ENCODE measurements around the gene AMFR. TPM values are rescaled to one million over a fixed set of nuclear protein-coding genes. Genes with fewer than 3 reads are reported as not detected.

AMFR gene
- total and polyA plus RNA-seq, 2 of the 13 experiments (the other 11 are each of a cell fraction or from before 2014, with no cell fraction given): 52.9 to 108 TPM

DNA sequence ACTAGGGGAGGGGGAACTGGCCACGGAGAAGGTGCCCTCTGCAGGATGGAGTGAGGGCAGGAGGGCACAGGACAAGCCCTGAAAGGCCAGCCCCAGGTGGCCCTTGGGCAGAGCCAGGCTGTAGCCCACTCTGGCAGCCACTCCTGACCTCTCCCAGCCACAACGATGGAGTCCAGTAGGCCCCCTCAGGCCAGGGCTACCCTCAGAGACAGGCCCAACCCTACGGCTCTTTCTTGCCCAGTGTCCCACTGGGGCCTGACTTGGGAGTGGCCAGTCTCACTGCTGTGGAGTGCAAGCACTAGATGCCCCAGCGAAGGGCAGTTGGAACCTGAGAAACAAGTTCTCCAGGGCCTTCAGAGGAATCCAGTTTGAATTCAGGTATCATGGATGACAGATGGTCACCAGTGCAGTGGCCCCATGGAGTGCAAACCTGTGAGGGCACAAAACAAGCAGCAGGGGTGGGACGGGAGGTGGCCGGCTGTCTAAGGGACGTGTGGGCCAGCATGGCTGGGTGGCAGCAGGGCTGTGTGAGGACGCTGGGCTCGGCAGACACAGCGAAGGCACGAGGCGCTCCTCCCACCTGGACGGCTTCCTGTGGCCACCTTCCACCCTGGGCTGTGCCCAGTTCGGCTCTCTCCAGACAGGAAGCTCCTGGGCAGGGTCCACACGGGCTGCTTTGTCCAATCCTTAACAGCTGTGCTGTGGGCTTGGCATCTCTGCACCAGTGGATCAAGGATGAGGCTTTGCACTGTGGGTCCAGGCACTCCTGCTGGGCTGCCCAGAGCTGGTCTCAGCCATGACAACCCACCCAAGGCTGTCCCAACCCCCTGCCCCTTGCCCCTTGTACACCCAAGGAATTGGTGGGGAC lies 72.1 kb downstream of the AMFR start:
- intact Hi-C loops (cut with micrococcal nuclease; ENCODE audit: unreplicated experiment): no loop called here
- no peak for ATAC-seq

More for the DNA sequence above, 72.1 kb downstream of the AMFR start:
- Histone ChIP-seq H3K4me1 (ENCODE audit: insufficient read depth, low read length) (peaks cover 28% of the 10 kb centered on the region), H3K27ac (ENCODE audit: extremely low read length, insufficient read depth, low read length) (no peak overlapping the region), H3K9ac (ENCODE audit: insufficient read depth, low read depth, low read length) (no peak overlapping the region), H3K79me2 (ENCODE audit: insufficient read depth, low read length) (no peaks in the 10 kb centered on the region), H3K4me3 (replicated peaks in 1 of 3; ENCODE audit: insufficient read depth in 1 of 3, low read depth in 2 of 3, low read length in 3 of 3) (no peak overlapping the region), H2AFZ (ENCODE audit: low read length) (no peak overlapping the region), H4K20me1 (ENCODE audit: insufficient read depth, low read length) (no peaks in the 10 kb centered on the region), H3K4me2 (ENCODE audit: low read depth, low read length) (no peak overlapping the region), H3K27me3 (ENCODE audit: control insufficient read depth in 1 of 2, insufficient read depth in 2 of 2, low read length in 2 of 2) (peaks cover 5 to 28% of the 10 kb centered on the region in 2 experiments), H3K9me3 (ENCODE audit: low read length) (no peaks in the 10 kb centered on the region), H3K36me3 (replicated peaks in 1 of 2; ENCODE audit: control insufficient read depth in 1 of 2, insufficient read depth in 2 of 2, low read length in 2 of 2) (no peaks in the 10 kb centered on the region)
- no TSS peak for BruUV-seq (replicated peaks)
- in situ Hi-C loops (cut with HindIII; ENCODE audit: extremely low pct_ligation_motif_present, low pct_unique_long_range_greater_than_20kb): loop anchor here (10.0 kb wide), 1 partner anchor 58 kb away; no protein-coding TSS in a partner anchor
- ChIA-PET CTCF (ENCODE audit: low intra/inter-chr PET ratio, low total read pairs) (no interaction called here), POLR2A (no interaction called here)
- TF ChIP-seq PHF5A (CRISPR knock-in tag; IDR thresholded peaks at IDR 0.05; ENCODE audit: low read depth, unreplicated experiment) (no peak), CCDC6 (CRISPR knock-in tag; IDR thresholded peaks at IDR 0.05) (no peak), ZNF530 (CRISPR knock-in tag; IDR thresholded peaks at IDR 0.05; ENCODE audit: low read depth) (no peak), ZNF761 (CRISPR knock-in tag; conservative IDR thresholded peaks at IDR 0.05) (no peak), ZNF12 (CRISPR knock-in tag; IDR thresholded peaks at IDR 0.05) (no peak), GFI1 (CRISPR knock-in tag; IDR thresholded peaks at IDR 0.05; ENCODE audit: borderline replicate concordance) (no peak), TOE1 (CRISPR knock-in tag; IDR thresholded peaks at IDR 0.05) (no peak), HNRNPH1 (optimal IDR thresholded peaks at IDR 0.05; ENCODE audit: low read depth, low read length) (no peak), KLF6 (CRISPR knock-in tag; IDR thresholded peaks at IDR 0.05) (no peak)
- TF ChIP-seq, protein P1, sequence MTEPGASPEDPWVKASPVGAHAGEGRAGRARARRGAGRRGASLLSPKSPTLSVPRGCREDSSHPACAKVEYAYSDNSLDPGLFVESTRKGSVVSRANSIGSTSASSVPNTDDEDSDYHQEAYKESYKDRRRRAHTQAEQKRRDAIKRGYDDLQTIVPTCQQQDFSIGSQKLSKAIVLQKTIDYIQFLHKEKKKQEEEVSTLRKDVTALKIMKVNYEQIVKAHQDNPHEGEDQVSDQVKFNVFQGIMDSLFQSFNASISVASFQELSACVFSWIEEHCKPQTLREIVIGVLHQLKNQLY (CRISPR knock-in tag; IDR thresholded peaks at IDR 0.05): no peak
- TF ChIP-seq, protein P2, sequence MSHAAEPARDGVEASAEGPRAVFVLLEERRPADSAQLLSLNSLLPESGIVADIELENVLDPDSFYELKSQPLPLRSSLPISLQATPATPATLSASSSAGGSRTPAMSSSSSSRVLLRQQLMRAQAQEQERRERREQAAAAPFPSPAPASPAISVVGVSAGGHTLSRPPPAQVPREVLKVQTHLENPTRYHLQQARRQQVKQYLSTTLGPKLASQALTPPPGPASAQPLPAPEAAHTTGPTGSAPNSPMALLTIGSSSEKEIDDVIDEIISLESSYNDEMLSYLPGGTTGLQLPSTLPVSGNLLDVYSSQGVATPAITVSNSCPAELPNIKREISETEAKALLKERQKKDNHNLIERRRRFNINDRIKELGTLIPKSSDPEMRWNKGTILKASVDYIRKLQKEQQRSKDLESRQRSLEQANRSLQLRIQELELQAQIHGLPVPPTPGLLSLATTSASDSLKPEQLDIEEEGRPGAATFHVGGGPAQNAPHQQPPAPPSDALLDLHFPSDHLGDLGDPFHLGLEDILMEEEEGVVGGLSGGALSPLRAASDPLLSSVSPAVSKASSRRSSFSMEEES (CRISPR knock-in tag; IDR thresholded peaks at IDR 0.05): no peak
- no peak for DNase-seq (ENCODE audit: low spot score)
- 56% methylated on average over 6 of the region's 15 CpGs for WGBS (ENCODE audit: low lambda C conversion rate)
- no peak for FAIRE-seq
